HL-60 (cell line): ENCODE data around the gene OR5AU1.

Experiments
- DNase-seq, 2 experiments: peaks; one replicate each; pipeline ENCODE4 v3.0.0-alpha.2; 2010 to 2020; ENCODE audit warnings: low read depth in 1 of 2, low spot score in 1 of 2
- H3K27ac ChIP-seq: fragments of 250-450 bp; sonication (Bioruptor Pico); replicated peaks from 2 replicates; pipeline ENCODE4 v1.5.1; 2020; ENCODE audit warnings: mild to moderate bottlenecking, moderate library complexity
- H3K27me3 ChIP-seq: fragments of 250-450 bp; sonication (Bioruptor Pico); 2 replicates; pipeline ENCODE4 v1.5.1; 2021; ENCODE audit warnings: mild to moderate bottlenecking, moderate library complexity; ENCODE audit not compliant: insufficient read depth, poor library complexity, severe bottlenecking
- H3K4me3 ChIP-seq: replicated peaks from 2 replicates; pipeline ENCODE4 v1.5.1; 2011; ENCODE audit warnings: mild to moderate bottlenecking, control low read depth, low read length; ENCODE audit not compliant: insufficient read depth
- CTCF ChIP-seq: IDR thresholded peaks from one replicate; pipeline ENCODE4 v1.5.1; 2011; ENCODE audit warnings: low read length, control low read depth, inconsistent platforms; ENCODE audit not compliant: insufficient read depth
- GABPA ChIP-seq: IDR thresholded peaks from 2 replicates; pipeline ENCODE4 v1.6.1; 2012; ENCODE audit warnings: low read depth
- POLR2AphosphoS5 ChIP-seq: IDR thresholded peaks from 2 replicates; pipeline ENCODE4 v1.6.1; 2012; ENCODE audit warnings: low read depth
- REST ChIP-seq: IDR thresholded peaks from 2 replicates; pipeline ENCODE4 v1.6.1; 2012; ENCODE audit warnings: low read depth; ENCODE audit not compliant: insufficient replicate concordance
- SPI1 ChIP-seq: IDR thresholded peaks from 2 replicates; pipeline ENCODE4 v1.6.1; 2012; ENCODE audit warnings: low read depth, mild to moderate bottlenecking, borderline replicate concordance

Gene OR5AU1

GRCh38 chr14:21192875-21193535, 37.1 kb upstream of the OR5AU1 start:
- Histone ChIP-seq H3K27ac (no peak overlapping the region), H3K4me3 (no peak overlapping the region), H3K27me3 (no peaks in the 10 kb centered on the region)
- DNase-seq, result no peak
- TF ChIP-seq SPI1, result no peak
- TF ChIP-seq POLR2AphosphoS5, result no peak
- TF ChIP-seq CTCF, result no peak
- TF ChIP-seq REST, result no peak
- TF ChIP-seq GABPA, result no peak

- no peak overlapping the region for H3K4me3 ChIP-seq
- no peak overlapping the region for H3K27ac ChIP-seq
- TF ChIP-seq REST (no peak), SPI1 (0 out of 2 replicates have a peak, but pooled peaks have one; percentile 18), POLR2AphosphoS5 (no peak), CTCF (no peak), GABPA (no peak)
- H3K27me3 ChIP-seq, result no peaks in the 10 kb centered on the region
- no peak for DNase-seq
Measured at GRCh38 chr14:21192447-21192822, 36.6 kb upstream of the OR5AU1 start.

GRCh38 chr14:21191809-21192446, 36.1 kb upstream of the OR5AU1 start:
- no peaks in the 10 kb centered on the region for H3K27me3 ChIP-seq
- no peak for TF ChIP-seq GABPA
- peak; percentile 75 for TF ChIP-seq POLR2AphosphoS5
- TF ChIP-seq CTCF, result no peak
- TF ChIP-seq REST, result no peak
- H3K4me3 ChIP-seq, result peak overlapping the region; percentile 23
- no peak overlapping the region for H3K27ac ChIP-seq
- peak; percentile 34 to 90 for DNase-seq
